ENCODE data around the gene C16orf89.

The C16orf89 gene

DNA sequence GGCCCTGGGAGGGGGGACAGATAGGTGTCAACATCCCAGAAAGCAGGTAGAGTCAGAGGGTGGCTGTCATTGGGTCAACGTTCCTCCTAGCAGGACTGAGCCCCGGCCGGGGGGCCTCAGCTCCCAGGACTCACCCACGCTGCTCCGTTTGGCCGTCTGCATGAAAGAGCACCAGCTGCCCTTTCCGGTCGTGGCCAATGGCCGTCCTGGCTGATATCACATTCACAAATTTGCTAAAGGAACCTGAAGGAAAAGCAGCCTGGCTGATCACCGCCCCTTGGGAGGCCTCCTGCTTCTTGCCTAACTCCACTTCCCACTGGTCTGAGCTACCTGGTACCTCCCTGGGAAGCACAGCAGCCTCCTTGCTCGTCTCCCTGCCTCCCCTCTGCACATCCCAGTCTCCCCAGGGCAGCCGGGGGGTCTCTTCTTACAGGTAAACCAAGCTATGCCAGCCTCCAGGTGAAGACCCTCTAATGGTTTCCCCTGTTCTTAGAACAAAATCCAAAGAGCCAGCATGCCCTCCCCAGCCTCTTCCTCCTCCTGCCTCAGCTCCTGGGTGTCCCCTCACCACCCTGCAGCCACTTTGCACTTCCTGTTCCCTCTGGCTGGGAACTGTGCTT, 35.4 kb downstream of the C16orf89 start:
- Histone ChIP-seq H3K36me3 (ENCODE audit: control insufficient read depth, insufficient read depth, low read length) (no peaks in the 10 kb centered on the region), H3K4me1 (ENCODE audit: control insufficient read depth, insufficient read depth, low read length) (peaks cover 26% of the 10 kb centered on the region), H3K27me3 (ENCODE audit: control insufficient read depth, insufficient read depth, low read length) (no peaks in the 10 kb centered on the region), H3K4me3 (ENCODE audit: low read length) (no peak overlapping the region), H3K9me3 (ENCODE audit: control insufficient read depth, low read length) (no peaks in the 10 kb centered on the region), H3K9ac (ENCODE audit: low read length) (no peak overlapping the region)

DNA sequence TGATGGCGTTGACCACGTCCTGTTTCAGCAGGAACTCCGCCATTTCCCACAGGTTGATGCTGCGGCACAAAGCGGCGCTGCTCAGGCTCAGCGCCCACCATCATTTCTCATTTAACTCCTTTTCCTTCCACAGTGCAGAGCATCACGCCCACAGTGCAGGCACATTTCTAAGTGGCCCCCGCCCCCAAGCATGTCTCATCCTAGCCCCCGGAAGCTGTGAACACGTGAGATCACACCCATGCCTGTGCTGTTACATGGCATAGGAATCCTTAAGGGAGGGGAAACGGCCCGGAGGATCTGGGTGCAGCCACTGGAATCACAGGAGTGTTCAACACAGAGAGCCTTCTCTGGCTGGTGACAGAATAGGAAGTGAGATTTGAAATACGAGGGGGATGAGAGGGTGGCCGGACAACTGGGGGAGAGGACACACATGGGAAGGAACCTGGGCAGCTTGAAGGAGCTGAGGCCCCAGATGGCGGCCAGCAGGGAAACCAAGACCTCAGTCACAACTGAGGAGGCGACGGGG, 36.7 kb downstream of the C16orf89 start:
- Histone ChIP-seq H3K4me1 (ENCODE audit: control insufficient read depth, insufficient read depth, low read length) (peaks cover 29% of the 10 kb centered on the region), H3K36me3 (ENCODE audit: control insufficient read depth, insufficient read depth, low read length) (no peaks in the 10 kb centered on the region), H3K9me3 (ENCODE audit: control insufficient read depth, low read length) (no peaks in the 10 kb centered on the region), H3K27me3 (ENCODE audit: control insufficient read depth, insufficient read depth, low read length) (no peaks in the 10 kb centered on the region), H3K4me3 (ENCODE audit: low read length) (no peak overlapping the region), H3K9ac (ENCODE audit: low read length) (no peak overlapping the region)

DNA sequence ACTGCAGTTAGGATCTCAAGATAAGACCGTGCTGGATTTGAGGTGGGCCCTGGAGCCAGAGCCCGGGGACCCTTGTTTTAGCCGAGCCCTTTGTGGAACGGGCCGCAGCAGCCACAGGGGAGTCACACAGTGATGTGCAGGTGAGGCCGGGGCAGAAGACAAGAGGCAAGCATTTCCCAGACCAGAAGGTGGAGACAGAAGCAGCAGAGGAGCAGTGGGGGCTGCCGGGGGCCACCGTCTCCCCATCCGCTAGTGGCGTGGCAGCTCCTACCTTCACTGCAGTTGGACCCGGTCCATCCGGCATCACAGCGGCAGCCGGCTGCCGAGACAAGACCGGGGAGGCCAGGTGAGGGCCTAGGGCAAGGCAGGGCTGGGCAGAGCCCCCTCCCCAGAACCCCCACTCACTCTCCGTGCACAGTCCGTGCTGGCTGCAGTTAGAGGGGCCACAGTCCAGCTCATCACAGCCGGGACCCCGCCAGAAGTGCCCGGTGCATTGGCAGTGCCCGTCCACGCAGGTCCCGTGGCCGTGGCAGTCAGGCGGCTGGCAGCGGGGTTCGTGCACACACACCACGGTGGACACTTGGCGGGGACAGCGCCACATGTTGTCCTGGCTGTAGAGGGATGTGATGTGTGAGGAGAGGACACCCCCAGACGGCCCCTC, 38.1 kb downstream of the C16orf89 start:
- Histone ChIP-seq H3K27me3 (ENCODE audit: control insufficient read depth, insufficient read depth, low read length) (no peaks in the 10 kb centered on the region), H3K4me3 (ENCODE audit: low read length) (no peak overlapping the region), H3K36me3 (ENCODE audit: control insufficient read depth, insufficient read depth, low read length) (no peaks in the 10 kb centered on the region), H3K4me1 (ENCODE audit: control insufficient read depth, insufficient read depth, low read length) (peaks cover 37% of the 10 kb centered on the region), H3K9ac (ENCODE audit: low read length) (no peak overlapping the region), H3K9me3 (ENCODE audit: control insufficient read depth, low read length) (no peaks in the 10 kb centered on the region)

DNA sequence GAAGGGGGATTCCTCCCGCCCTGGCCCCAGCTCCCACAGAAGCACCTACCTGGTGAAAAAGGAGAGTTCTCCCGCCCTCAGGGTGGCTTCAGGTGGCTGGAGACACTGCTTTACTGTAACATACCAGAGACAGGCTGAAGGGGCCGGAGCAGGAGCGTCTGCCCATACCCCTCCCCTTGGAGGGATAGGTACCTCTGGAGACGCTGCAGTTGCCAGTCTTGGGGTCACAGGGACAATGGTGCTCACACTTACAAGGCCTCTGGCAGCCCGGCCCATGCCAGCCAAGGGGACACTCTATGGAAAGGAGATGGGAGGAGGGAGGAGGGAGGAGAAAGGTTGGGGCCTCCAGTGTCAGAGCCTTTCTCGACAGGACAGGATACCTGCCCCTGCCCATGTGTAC, 38.7 kb downstream of the C16orf89 start:
- Histone ChIP-seq H3K4me1 (ENCODE audit: control insufficient read depth, insufficient read depth, low read length) (peaks cover 39% of the 10 kb centered on the region), H3K9me3 (ENCODE audit: control insufficient read depth, low read length) (no peaks in the 10 kb centered on the region), H3K36me3 (ENCODE audit: control insufficient read depth, insufficient read depth, low read length) (no peaks in the 10 kb centered on the region), H3K4me3 (ENCODE audit: low read length) (no peak overlapping the region), H3K9ac (ENCODE audit: low read length) (no peak overlapping the region), H3K27me3 (ENCODE audit: control insufficient read depth, insufficient read depth, low read length) (no peaks in the 10 kb centered on the region)

DNA sequence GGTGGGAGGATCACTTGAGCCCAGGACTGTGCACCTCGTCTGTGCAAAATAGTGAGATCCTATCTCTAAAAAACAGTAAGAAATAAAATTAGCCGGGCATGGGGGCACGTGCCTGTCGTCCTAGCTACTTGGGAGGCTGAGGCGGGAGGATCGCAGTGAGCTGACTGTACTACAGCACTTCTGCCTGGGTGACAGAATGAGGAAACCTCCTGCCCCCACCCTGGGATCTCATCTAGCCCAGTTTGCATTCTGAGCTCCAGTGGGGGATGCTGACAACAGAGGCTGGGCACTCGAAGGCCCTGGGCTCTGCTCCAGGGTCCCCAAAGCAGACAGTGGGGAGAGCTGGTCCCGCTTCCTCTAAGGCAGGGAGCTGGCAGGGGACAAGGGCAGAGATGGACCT, 39.1 kb downstream of the C16orf89 start:
- Histone ChIP-seq H3K9ac (ENCODE audit: low read length) (no peak overlapping the region), H3K36me3 (ENCODE audit: control insufficient read depth, insufficient read depth, low read length) (no peaks in the 10 kb centered on the region), H3K4me1 (ENCODE audit: control insufficient read depth, insufficient read depth, low read length) (peaks cover 36% of the 10 kb centered on the region), H3K9me3 (ENCODE audit: control insufficient read depth, low read length) (no peaks in the 10 kb centered on the region), H3K27me3 (ENCODE audit: control insufficient read depth, insufficient read depth, low read length) (no peaks in the 10 kb centered on the region), H3K4me3 (ENCODE audit: low read length) (no peak overlapping the region)

DNA sequence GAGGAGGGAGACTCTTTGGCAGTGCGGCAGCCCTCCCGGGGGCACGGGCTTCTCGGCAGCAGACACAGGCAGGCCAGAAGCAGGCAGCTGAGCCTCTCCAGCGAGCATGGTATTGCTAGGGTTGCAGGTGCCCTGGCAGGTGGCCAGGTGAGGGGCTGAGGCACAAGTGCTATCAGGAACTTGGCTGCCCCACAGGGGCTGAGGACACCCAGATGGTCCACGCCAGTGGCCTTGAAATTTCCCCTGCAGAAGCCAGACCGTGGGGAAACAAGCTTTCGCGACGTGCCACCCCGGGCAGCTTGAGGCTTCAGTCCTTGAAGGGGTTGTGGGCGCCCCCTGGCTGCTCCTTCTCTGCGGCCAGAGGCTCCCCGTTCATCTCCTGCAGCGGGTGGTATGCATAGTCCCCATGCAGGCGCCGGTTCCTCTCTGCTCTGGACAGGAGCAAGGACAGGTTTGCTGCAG, 40.6 kb downstream of the C16orf89 start:
- H3K9ac ChIP-seq (ENCODE audit: low read length) = no peak overlapping the region
- H3K9me3 ChIP-seq (ENCODE audit: control insufficient read depth, low read length) = no peaks in the 10 kb centered on the region
- H3K27me3 ChIP-seq (ENCODE audit: control insufficient read depth, insufficient read depth, low read length) = no peaks in the 10 kb centered on the region
- peaks cover 36% of the 10 kb centered on the region for H3K4me1 ChIP-seq (ENCODE audit: control insufficient read depth, insufficient read depth, low read length)
- H3K4me3 ChIP-seq (ENCODE audit: low read length) = no peak overlapping the region
- H3K36me3 ChIP-seq (ENCODE audit: control insufficient read depth, insufficient read depth, low read length) = no peaks in the 10 kb centered on the region

DNA sequence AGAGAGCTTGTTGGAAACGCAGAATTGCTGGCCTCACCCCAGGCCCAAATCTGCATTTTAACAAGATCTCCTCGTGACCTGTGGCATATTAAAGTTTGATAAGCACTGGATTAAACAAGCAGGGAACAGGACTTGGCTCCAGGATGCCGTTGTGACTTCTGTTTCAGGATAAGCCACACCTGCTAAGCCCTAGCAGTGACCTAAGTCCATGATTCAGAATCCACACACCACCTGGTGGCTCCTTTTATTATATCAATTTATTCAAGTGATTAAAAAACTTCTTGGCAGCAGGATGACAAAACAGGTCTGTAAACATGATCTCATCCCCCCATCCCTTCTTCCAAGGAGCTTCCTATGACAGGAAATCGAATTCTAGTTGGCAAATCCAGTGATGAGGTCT, 41.1 kb downstream of the C16orf89 start:
- Histone ChIP-seq H3K4me1 (ENCODE audit: control insufficient read depth, insufficient read depth, low read length) (peaks cover 36% of the 10 kb centered on the region), H3K27me3 (ENCODE audit: control insufficient read depth, insufficient read depth, low read length) (no peaks in the 10 kb centered on the region), H3K9ac (ENCODE audit: low read length) (peak overlapping the region; percentile 17), H3K36me3 (ENCODE audit: control insufficient read depth, insufficient read depth, low read length) (no peaks in the 10 kb centered on the region), H3K4me3 (ENCODE audit: low read length) (no peak overlapping the region), H3K9me3 (ENCODE audit: control insufficient read depth, low read length) (no peaks in the 10 kb centered on the region)

DNA sequence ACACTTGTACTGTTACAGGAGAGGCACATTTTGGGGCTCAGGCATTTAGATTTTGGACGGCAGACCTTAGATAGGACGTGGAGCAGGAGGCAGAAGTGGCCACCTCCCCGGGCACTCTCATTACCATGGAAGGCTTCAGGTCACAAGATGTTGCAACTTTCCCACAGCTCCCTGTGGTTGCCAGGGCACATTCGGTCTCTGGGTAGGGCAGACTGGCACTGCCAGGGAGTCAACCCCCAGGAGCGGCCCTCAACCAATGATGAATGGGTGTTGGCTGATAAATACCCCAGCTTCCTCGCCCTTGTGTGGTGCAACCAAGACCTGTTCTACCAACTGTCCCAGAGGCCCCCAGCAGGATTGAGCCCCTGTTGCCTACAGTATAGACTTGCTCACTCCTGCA, 43.2 kb downstream of the C16orf89 start:
- no peaks in the 10 kb centered on the region for H3K9me3 ChIP-seq (ENCODE audit: control insufficient read depth, low read length)
- no peak overlapping the region for H3K9ac ChIP-seq (ENCODE audit: low read length)
- no peaks in the 10 kb centered on the region for H3K36me3 ChIP-seq (ENCODE audit: control insufficient read depth, insufficient read depth, low read length)
- no peaks in the 10 kb centered on the region for H3K27me3 ChIP-seq (ENCODE audit: control insufficient read depth, insufficient read depth, low read length)
- no peak overlapping the region for H3K4me3 ChIP-seq (ENCODE audit: low read length)
- H3K4me1 ChIP-seq (ENCODE audit: control insufficient read depth, insufficient read depth, low read length) = peaks cover 36% of the 10 kb centered on the region

DNA sequence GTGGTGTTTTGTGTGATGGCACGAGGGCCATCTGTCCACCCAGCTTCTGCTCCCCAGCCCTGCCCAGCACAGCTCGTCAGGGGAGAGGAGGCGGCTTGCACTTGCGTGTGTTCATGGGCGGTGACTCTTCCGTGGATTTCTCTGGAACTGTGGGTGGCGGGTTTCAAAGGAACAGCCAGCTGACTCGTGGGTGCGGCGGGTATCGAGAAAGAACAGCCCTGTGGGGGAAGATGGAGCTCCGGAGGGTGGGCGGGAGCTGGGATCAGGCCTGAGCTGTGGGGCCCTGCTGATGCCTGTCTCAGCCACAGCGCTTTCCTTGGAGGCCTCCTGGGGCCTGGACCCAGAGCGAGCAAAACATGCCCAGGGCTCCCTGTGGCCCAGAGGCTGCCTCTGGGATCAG, 45.2 kb downstream of the C16orf89 start:
- Histone ChIP-seq H3K27me3 (ENCODE audit: control insufficient read depth, insufficient read depth, low read length) (no peaks in the 10 kb centered on the region), H3K36me3 (ENCODE audit: control insufficient read depth, insufficient read depth, low read length) (no peaks in the 10 kb centered on the region), H3K4me1 (ENCODE audit: control insufficient read depth, insufficient read depth, low read length) (peaks cover 33% of the 10 kb centered on the region), H3K4me3 (ENCODE audit: low read length) (no peak overlapping the region), H3K9ac (ENCODE audit: low read length) (no peak overlapping the region), H3K9me3 (ENCODE audit: control insufficient read depth, low read length) (no peaks in the 10 kb centered on the region)

DNA sequence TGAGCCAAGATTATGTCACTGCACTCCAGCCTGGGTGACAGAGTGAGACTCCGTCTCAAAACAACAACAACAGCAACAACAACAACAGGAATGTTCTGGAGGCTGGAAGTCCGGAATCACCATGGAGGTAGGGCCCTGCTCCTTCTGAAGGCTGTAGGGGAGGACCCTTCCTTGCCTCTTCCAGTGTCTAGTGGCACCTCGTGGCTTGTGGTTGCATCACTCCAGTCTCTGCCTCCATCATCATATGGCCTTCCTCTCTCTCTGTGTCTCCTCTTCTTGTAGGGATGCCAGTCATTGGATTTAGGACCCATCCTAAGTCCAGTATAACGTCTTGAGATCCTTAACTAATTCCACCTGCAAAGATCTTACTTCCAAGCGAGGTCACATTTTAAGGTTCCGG, 46.0 kb downstream of the C16orf89 start:
- H3K9ac ChIP-seq (ENCODE audit: low read length) = no peak overlapping the region
- no peaks in the 10 kb centered on the region for H3K9me3 ChIP-seq (ENCODE audit: control insufficient read depth, low read length)
- peaks cover 26% of the 10 kb centered on the region for H3K4me1 ChIP-seq (ENCODE audit: control insufficient read depth, insufficient read depth, low read length)
- H3K4me3 ChIP-seq (ENCODE audit: low read length) = no peak overlapping the region
- H3K36me3 ChIP-seq (ENCODE audit: control insufficient read depth, insufficient read depth, low read length) = no peaks in the 10 kb centered on the region
- no peaks in the 10 kb centered on the region for H3K27me3 ChIP-seq (ENCODE audit: control insufficient read depth, insufficient read depth, low read length)

DNA sequence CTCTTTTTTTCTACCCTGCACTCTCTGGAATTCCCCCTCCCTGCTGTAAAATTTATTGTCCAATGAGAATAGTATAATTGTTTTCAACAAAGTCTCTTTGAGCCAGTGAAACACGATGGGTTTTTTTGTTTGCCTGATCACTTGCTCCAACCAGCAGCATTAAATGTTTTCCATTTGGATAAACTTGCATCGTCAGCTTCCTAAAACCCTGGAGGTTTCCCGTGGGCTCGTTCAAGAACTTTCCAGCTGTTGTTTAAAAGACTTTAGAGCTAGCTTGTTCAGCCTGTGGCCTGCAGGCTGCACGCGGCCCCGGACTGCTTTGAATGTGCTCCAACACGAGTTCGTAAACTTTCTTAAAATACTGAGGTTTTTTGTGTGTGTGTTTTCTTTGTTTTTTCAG, 47.0 kb downstream of the C16orf89 start:
- Histone ChIP-seq H3K27me3 (ENCODE audit: control insufficient read depth, insufficient read depth, low read length) (no peaks in the 10 kb centered on the region), H3K36me3 (ENCODE audit: control insufficient read depth, insufficient read depth, low read length) (no peaks in the 10 kb centered on the region), H3K4me3 (ENCODE audit: low read length) (no peak overlapping the region), H3K4me1 (ENCODE audit: control insufficient read depth, insufficient read depth, low read length) (peaks cover 18% of the 10 kb centered on the region), H3K9ac (ENCODE audit: low read length) (no peak overlapping the region), H3K9me3 (ENCODE audit: control insufficient read depth, low read length) (no peaks in the 10 kb centered on the region)

DNA sequence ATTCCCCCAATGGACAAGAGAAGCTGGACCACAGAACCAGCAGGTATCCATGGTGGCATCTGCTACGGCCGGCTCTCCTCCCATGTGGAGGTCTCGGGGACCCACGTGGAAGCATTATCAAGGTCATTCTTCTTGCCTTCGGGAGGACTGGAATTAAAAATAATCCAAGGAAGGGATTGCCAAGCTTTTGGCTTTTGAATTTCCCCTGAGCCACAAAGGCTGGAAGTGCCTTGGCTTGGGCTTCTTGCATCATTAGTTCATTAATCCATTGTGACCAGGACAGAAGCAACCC, 48.1 kb downstream of the C16orf89 start:
- Histone ChIP-seq H3K27me3 (ENCODE audit: control insufficient read depth, insufficient read depth, low read length) (no peaks in the 10 kb centered on the region), H3K9ac (ENCODE audit: low read length) (no peak overlapping the region), H3K4me3 (ENCODE audit: low read length) (no peak overlapping the region), H3K9me3 (ENCODE audit: control insufficient read depth, low read length) (no peaks in the 10 kb centered on the region), H3K36me3 (ENCODE audit: control insufficient read depth, insufficient read depth, low read length) (no peaks in the 10 kb centered on the region), H3K4me1 (ENCODE audit: control insufficient read depth, insufficient read depth, low read length) (peaks cover 7% of the 10 kb centered on the region)

Measured in mucosa of stomach (tissue), 1 donor.